ENCODE results near the gene LDLRAD3. TPM values are rescaled to one million over a fixed set of nuclear protein-coding genes. Genes with fewer than 3 reads are reported as not detected.

Gene LDLRAD3
- total RNA-seq, 1 experiment from 2014 or later = 12.1 TPM

GRCh38 chr11:36238881-36239280 is 295.0 kb downstream of the LDLRAD3 start:
- H2AFZ ChIP-seq (ENCODE audit: low read length) = no peak overlapping the region
- no peak overlapping the region for H3K23ac ChIP-seq (ENCODE audit: insufficient read length, low read depth, low read length)
- H3K79me2 ChIP-seq (ENCODE audit: insufficient read depth, low read length) = no peaks in the 10 kb centered on the region
- Mint-ChIP-seq H3K27ac (no peak overlapping the region), H3K9me3 (no peaks in the 10 kb centered on the region), H3K27me3 (ENCODE audit: low read depth) (no peaks in the 10 kb centered on the region; the same call in 1 of the 2 replicates), H3K36me3 (ENCODE audit: insufficient read depth in 1 of 3, low read depth in 3 of 3) (peaks cover 0 to 7% (median 3%) of the 10 kb centered on the region in 3 experiments; a peak in 1 of 7 replicates), H3K4me1 (peaks cover 5 to 8% of the 10 kb centered on the region in 2 experiments), H3K4me3 (no peak overlapping the region)
- DNase-seq = no peak
- H3K9me3 ChIP-seq (ENCODE audit: control insufficient read depth, low read depth, low read length) = no peaks in the 10 kb centered on the region
- H3K14ac ChIP-seq (ENCODE audit: insufficient read depth, low read length) = no peak overlapping the region
- no peaks in the 10 kb centered on the region for H3K4me1 ChIP-seq (ENCODE audit: insufficient read depth, low read length)
- no peak overlapping the region for H3K56ac ChIP-seq (ENCODE audit: insufficient read length, low read depth, low read length)
- H3K9ac ChIP-seq (ENCODE audit: extremely low read depth, insufficient read length, low read length) = no peak overlapping the region
- no peaks in the 10 kb centered on the region for H3K79me1 ChIP-seq (ENCODE audit: insufficient read depth, low read depth, low read length, poor library complexity, severe bottlenecking)
- H4K5ac ChIP-seq (ENCODE audit: insufficient read length, low read depth, low read length) = no peak overlapping the region
- WGBS (ENCODE audit: extremely low coverage, insufficient read length, low lambda C conversion rate) = no CpG with 5 or more reads among the region's 1 CpG
- H3T11ph ChIP-seq (ENCODE audit: low read length) = no peak overlapping the region
- H3K4ac ChIP-seq (ENCODE audit: low read depth, low read length) = no peak overlapping the region
- H3K23me2 ChIP-seq (ENCODE audit: insufficient read length, low read depth, low read length, poor library complexity, severe bottlenecking) = no peaks in the 10 kb centered on the region
- no peaks in the 10 kb centered on the region for H3K27me3 ChIP-seq (ENCODE audit: insufficient read depth, low read length)
- no peak overlapping the region for H3K4me2 ChIP-seq (ENCODE audit: insufficient read depth, insufficient read length, low read length)
- H3K18ac ChIP-seq (ENCODE audit: insufficient read length, low read depth, low read length) = no peak overlapping the region
- TF ChIP-seq CTCF (conservative IDR thresholded peaks at IDR 0.05) = no peak
- no peak overlapping the region for H2BK5ac ChIP-seq (ENCODE audit: insufficient read length, low read length)
- no peak overlapping the region for H2BK120ac ChIP-seq (ENCODE audit: low read depth, low read length, poor library complexity, severe bottlenecking)
- H2BK15ac ChIP-seq (ENCODE audit: low read depth, low read length) = no peak overlapping the region
- H3K27ac ChIP-seq (ENCODE audit: insufficient read length, low read depth, low read length) = no peak overlapping the region
- no peak overlapping the region for H4K8ac ChIP-seq (replicated peaks; ENCODE audit: insufficient read length, low read depth, low read length)
- H2AK5ac ChIP-seq (ENCODE audit: insufficient read length, low read length) = no peak overlapping the region
- H2BK12ac ChIP-seq (ENCODE audit: insufficient read length, low read depth, low read length) = no peak overlapping the region
- no peaks in the 10 kb centered on the region for H4K20me1 ChIP-seq (ENCODE audit: control insufficient read depth, insufficient read depth, insufficient read length)
- H4K91ac ChIP-seq (ENCODE audit: insufficient read length, low read depth, low read length) = no peak overlapping the region
- H2BK20ac ChIP-seq (ENCODE audit: low read depth, low read length, poor library complexity, severe bottlenecking) = no peak overlapping the region
